Stimulated activated CD8-positive, alpha-beta memory T cell treated with anti-CD3 and anti-CD28 coated beads, Interleukin-4, amount 100 ng/mL, for 4 hours (primary cell): Measurements from ENCODE around the gene OR5M3.

Source experiments
- DNase-seq, 2 donors: peaks; one replicate each; pipeline ENCODE4 v3.0.0-alpha.2; 2020; ENCODE audit warnings: low read depth in 2 of 2, low spot score in 1 of 2

The OR5M3 gene

GRCh38 chr11:56473252-56473651 is at the start of gene OR5M3:
TSS of gene OR5M3 (minus strand) at chr11:56473352. CDS start at chr11:56470497, 2,855 bp downstream.
- DNase-seq: no peak

DNA sequence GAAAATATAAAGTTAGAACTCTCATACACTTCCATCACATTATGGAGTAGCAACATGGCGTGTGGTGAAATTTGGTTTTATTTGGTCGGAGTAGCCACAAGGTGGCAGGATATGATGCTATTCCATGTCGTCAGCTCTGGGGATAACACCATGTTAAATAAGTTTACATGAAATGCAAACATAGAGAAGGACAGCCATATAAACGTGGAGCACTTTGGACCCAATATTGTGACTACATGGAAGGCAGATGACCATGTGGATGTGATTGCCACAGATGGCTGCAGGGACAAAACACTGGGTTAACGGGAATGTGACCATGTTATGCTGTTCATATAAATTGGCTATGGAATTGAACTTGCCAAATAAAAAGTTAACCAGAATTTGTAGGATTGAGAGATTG is 48.9 kb upstream of the OR5M3 start:
- no peak for DNase-seq

GRCh38 chr11:56513280-56513679 is 40.1 kb upstream of the OR5M3 start:
- no peak for DNase-seq

DNA sequence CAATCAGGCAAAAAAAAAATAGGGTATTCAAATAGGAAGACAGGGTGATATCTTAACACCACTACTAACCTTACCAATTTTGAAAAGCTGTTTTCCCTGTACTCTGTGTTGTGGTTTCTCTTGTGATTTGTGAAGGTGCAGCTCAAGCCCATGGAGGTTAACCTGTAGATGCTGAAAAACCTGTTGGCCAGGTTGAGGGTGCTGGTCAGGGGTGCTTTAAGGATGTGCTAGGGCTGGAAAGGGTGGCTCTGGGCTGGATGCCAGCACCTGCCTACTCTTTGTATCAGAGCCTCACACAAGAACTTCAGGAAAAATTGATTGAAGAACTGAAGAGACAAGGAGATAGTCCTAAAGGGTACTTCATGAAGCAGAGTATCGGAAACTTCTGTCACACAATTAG is 36.3 kb upstream of the OR5M3 start:
- no peak for DNase-seq

DNA sequence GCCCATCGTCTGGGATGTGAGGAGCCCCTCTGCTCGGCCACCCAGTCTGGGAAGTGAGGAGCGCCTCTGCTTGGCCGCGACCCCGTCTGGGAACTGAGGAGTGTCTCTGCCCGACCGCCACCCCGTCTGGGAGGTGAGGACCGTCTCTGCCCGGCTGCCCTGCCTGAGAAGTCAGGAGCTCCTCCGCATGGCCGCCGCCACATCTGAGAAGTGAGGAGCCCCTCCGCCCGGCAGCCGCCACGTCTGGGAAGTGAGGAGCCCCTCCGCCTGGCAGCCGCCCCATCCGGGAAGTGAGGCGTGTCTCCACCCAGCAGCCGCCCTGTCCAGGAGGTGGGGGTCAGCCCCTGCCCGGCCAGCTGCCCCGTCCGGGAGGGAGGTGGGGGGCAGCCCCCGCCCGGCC is 23.9 kb upstream of the OR5M3 start:
- no peak for DNase-seq

DNA sequence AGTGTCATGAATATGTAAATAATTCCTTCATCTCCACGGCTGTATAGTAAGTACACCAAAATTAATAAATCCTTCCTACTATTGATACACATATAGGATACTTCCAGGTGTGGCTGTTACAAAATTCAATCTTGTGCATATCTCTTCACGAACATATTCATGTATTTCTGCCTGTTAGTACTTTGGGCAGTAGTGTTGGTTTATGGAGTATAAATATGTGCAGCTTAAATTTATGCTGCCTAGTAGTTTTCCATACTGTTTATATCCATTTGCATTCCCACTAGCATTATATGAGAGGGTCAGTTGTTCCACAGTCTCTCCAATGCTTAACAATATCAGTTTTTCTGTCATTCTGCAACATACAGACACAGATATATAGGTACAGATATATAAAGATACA is 22.0 kb upstream of the OR5M3 start:
- DNase-seq: no peak

DNA sequence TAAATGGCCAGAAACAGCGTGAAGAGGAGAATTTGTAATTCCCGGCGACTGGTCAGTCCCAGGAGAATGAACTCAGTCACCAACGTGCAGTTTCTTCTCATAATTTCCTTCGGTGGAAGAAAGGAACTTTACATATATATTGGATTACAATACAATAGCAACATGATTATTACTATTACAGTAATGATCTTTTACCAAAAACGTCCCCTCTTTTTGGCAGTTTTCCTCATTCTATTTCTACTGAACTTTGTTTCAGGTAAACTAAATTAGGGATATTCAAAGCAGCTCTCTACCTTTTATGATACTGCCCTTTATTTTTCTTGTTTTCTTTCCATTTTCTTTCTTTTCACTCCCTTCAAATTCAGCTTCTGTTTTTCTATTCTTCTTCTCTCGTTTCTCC is 18.1 kb upstream of the OR5M3 start, which contains the start of gene OR5M8:
Gene OR5M8 (minus strand): TSS at position 101 of the 400 bp plus-strand sequence. CDS start 0 bp downstream, at position 101.
- DNase-seq: no peak

- no peak for DNase-seq
These were observed 13.6 kb upstream of the OR5M3 start for GRCh38 chr11:56486801-56487200.

- DNase-seq: no peak
These were observed 1.6 kb upstream of the OR5M3 start for GRCh38 chr11:56474729-56475235.

- no peak for DNase-seq
These were observed 16.1 kb downstream of the OR5M3 start for GRCh38 chr11:56457076-56457475.

- DNase-seq: no peak
These were observed 19.6 kb downstream of the OR5M3 start for GRCh38 chr11:56453521-56453920.
